WTC11 (cell line): ENCODE results near the gene LRP10. TPM values are rescaled to one million over a fixed set of nuclear protein-coding genes. Genes with fewer than 3 reads are reported as not detected.
A peak's percentile ranks its signal among the peaks of the same experiment; 100 is the strongest.

Source experiments
- ATAC-seq: fragments of 200-7000 bp; cut with Tn5 transposase; 2 replicates; pipeline ENCODE4 v1.10.0; 2021; ENCODE audit warnings: mild to moderate bottlenecking, moderate library complexity
- CTCF ChIA-PET: fragments of 300-600 bp; sonication (Branson Sonifier 250); formaldehyde crosslinking; loops from one replicate; lab custom pipeline; 2021; ENCODE audit warnings: antibody characterized with exemption; lab: Charles Lee
- POLR2A ChIA-PET: fragments of 350-600 bp; sonication (Branson Sonifier 250); formaldehyde crosslinking; loops from one replicate; lab custom pipeline; 2021; ENCODE audit warnings: antibody characterized with exemption; lab: Charles Lee
- DNase-seq: peaks from one replicate; pipeline ENCODE4 v3.0.0; 2021; ENCODE audit warnings: low spot score
- H3K27ac Mint-ChIP-seq: 2 replicates; pipeline ENCODE4 v1.8.0; 2021; ENCODE audit warnings: mixed read lengths
- H3K27me3 Mint-ChIP-seq: 2 replicates; pipeline ENCODE4 v1.8.0; 2021; ENCODE audit warnings: low read depth, mild to moderate bottlenecking, moderate library complexity, mixed read lengths
- H3K36me3 Mint-ChIP-seq: 2 replicates; pipeline ENCODE4 v1.8.0; 2021; ENCODE audit warnings: mixed read lengths
- H3K4me1 Mint-ChIP-seq: 2 replicates; pipeline ENCODE4 v1.8.0; 2022; ENCODE audit warnings: mixed read lengths
- H3K4me3 Mint-ChIP-seq: 2 replicates; pipeline ENCODE4 v1.8.0; 2021; ENCODE audit warnings: mild to moderate bottlenecking, moderate library complexity, mixed read lengths
- H3K9me3 Mint-ChIP-seq: 2 replicates; pipeline ENCODE4 v1.8.0; 2021; ENCODE audit warnings: mixed read lengths
- AR ChIP-seq: fragments of 250-450 bp; sonication (Bioruptor Pico); IDR thresholded peaks from 2 replicates; pipeline ENCODE4 v1.9.0; 2021; ENCODE audit warnings: mild to moderate bottlenecking
- ATF1 ChIP-seq: sonication (generic); formaldehyde crosslinking; IDR thresholded peaks from 2 replicates; pipeline ENCODE4 v1.8.1; 2023; ENCODE audit warnings: mild to moderate bottlenecking, moderate library complexity, missing genetic modification reagents
- ATF3 ChIP-seq: sonication (generic); formaldehyde crosslinking; conservative IDR thresholded peaks from 2 replicates; pipeline ENCODE4 v1.8.1; 2022; ENCODE audit warnings: mild to moderate bottlenecking, missing genetic modification reagents
- CREB1 ChIP-seq: sonication (generic); formaldehyde crosslinking; IDR thresholded peaks from 2 replicates; pipeline ENCODE4 v1.8.0; 2023; ENCODE audit warnings: mild to moderate bottlenecking, missing genetic modification reagents
- E2F1 ChIP-seq: sonication (generic); formaldehyde crosslinking; IDR thresholded peaks from 2 replicates; pipeline ENCODE4 v1.8.0; 2022; ENCODE audit warnings: mild to moderate bottlenecking, missing genetic modification reagents
- ESRRA ChIP-seq: sonication (generic); formaldehyde crosslinking; IDR thresholded peaks from 2 replicates; pipeline ENCODE4 v1.8.1; 2022; ENCODE audit warnings: mild to moderate bottlenecking, missing genetic modification reagents, borderline replicate concordance
- ETV6 ChIP-seq: sonication (generic); formaldehyde crosslinking; IDR thresholded peaks from 2 replicates; pipeline ENCODE4 v1.8.1; 2022; ENCODE audit warnings: mild to moderate bottlenecking, missing genetic modification reagents
- HMGXB4 ChIP-seq: sonication (generic); formaldehyde crosslinking; IDR thresholded peaks from 2 replicates; pipeline ENCODE4 v1.8.1; 2023; ENCODE audit warnings: mild to moderate bottlenecking, moderate library complexity, missing genetic modification reagents
- KAT7 ChIP-seq: sonication (generic); formaldehyde crosslinking; IDR thresholded peaks from 2 replicates; pipeline ENCODE4 v1.8.1; 2023; ENCODE audit warnings: missing genetic modification reagents, mild to moderate bottlenecking, borderline replicate concordance
- MXD4 ChIP-seq: fragments of 250-450 bp; sonication (Bioruptor Pico); IDR thresholded peaks from 2 replicates; pipeline ENCODE4 v1.8.0; 2021; ENCODE audit warnings: mild to moderate bottlenecking, moderate library complexity, borderline replicate concordance
- MYBL2 ChIP-seq: sonication (generic); formaldehyde crosslinking; IDR thresholded peaks from 2 replicates; pipeline ENCODE4 v1.8.1; 2023; ENCODE audit warnings: mild to moderate bottlenecking, moderate library complexity, missing genetic modification reagents
- NFATC4 ChIP-seq: fragments of 250-450 bp; sonication (Bioruptor Pico); IDR thresholded peaks from 2 replicates; pipeline ENCODE4 v1.9.0; 2021; ENCODE audit warnings: mild to moderate bottlenecking
- NR2C2 ChIP-seq: sonication (generic); formaldehyde crosslinking; IDR thresholded peaks from 2 replicates; pipeline ENCODE4 v1.8.0; 2022; ENCODE audit warnings: mild to moderate bottlenecking, missing genetic modification reagents
- SOX15 ChIP-seq: fragments of 250-450 bp; sonication (Bioruptor Pico); IDR thresholded peaks from 2 replicates; pipeline ENCODE4 v1.9.0; 2021; ENCODE audit warnings: mild to moderate bottlenecking
- TEAD1 ChIP-seq: sonication (generic); formaldehyde crosslinking; IDR thresholded peaks from 2 replicates; pipeline ENCODE4 v1.8.0; 2022; ENCODE audit warnings: mild to moderate bottlenecking, missing genetic modification reagents
- TP53 ChIP-seq: sonication (generic); formaldehyde crosslinking; IDR thresholded peaks from 2 replicates; pipeline ENCODE4 v1.8.1; 2023; ENCODE audit warnings: mild to moderate bottlenecking, missing genetic modification reagents
- ZNF232 ChIP-seq: sonication (generic); formaldehyde crosslinking; IDR thresholded peaks from 2 replicates; pipeline ENCODE4 v1.8.0; 2022; ENCODE audit warnings: mild to moderate bottlenecking, missing genetic modification reagents
- ZNF263 ChIP-seq: sonication (generic); formaldehyde crosslinking; IDR thresholded peaks from 2 replicates; pipeline ENCODE4 v1.8.1; 2022; ENCODE audit warnings: low read depth, mild to moderate bottlenecking, moderate library complexity, missing genetic modification reagents
- ZNF281 ChIP-seq: sonication (generic); formaldehyde crosslinking; IDR thresholded peaks from 2 replicates; pipeline ENCODE4 v1.8.0; 2023; ENCODE audit warnings: mild to moderate bottlenecking, missing genetic modification reagents
- ZNF317 ChIP-seq: sonication (generic); formaldehyde crosslinking; IDR thresholded peaks from 2 replicates; pipeline ENCODE4 v1.8.1; 2023; ENCODE audit warnings: low read depth, mild to moderate bottlenecking, moderate library complexity, missing genetic modification reagents, borderline replicate concordance
- total RNA-seq: library from RNA; stranded (reverse); gene quantifications from 3 replicates; pipeline ENCODE4 v1.2.3, GENCODE V29; 2021
- TF ChIP-seq, protein P1 (sequence below): sonication (generic); formaldehyde crosslinking; IDR thresholded peaks from 2 replicates; pipeline ENCODE4 v1.8.1; 2023; ENCODE audit warnings: mild to moderate bottlenecking, missing genetic modification reagents, moderate library complexity
- TF ChIP-seq, protein P2 (sequence below): sonication (generic); formaldehyde crosslinking; IDR thresholded peaks from 2 replicates; pipeline ENCODE4 v1.8.1; 2023; ENCODE audit warnings: mild to moderate bottlenecking, missing genetic modification reagents

Gene LRP10
- total RNA-seq, 1 experiment from 2014 or later: 24.0 TPM

GRCh38 chr14:22908601-22909000 is 37.1 kb downstream of the LRP10 start:
- Mint-ChIP-seq H3K9me3 (no peaks in the 10 kb centered on the region), H3K4me1 (no peaks in the 10 kb centered on the region), H3K36me3 (peaks cover 50% of the 10 kb centered on the region), H3K4me3 (no peak overlapping the region), H3K27me3 (no peaks in the 10 kb centered on the region), H3K27ac (peak overlapping the region; percentile 65; the same call in 1 of the 2 replicates)
- ChIA-PET POLR2A (no interaction called here), CTCF (no interaction called here)
- DNase-seq (no peak), ATAC-seq (no peak)
- no peak for TF ChIP-seq NFATC4
- no peak for TF ChIP-seq ZNF263
- no peak for TF ChIP-seq ZNF317 (CRISPR knock-in tag)
- no peak for TF ChIP-seq HMGXB4
- TF ChIP-seq E2F1 (CRISPR knock-in tag): no peak
- TF ChIP-seq, protein P1, sequence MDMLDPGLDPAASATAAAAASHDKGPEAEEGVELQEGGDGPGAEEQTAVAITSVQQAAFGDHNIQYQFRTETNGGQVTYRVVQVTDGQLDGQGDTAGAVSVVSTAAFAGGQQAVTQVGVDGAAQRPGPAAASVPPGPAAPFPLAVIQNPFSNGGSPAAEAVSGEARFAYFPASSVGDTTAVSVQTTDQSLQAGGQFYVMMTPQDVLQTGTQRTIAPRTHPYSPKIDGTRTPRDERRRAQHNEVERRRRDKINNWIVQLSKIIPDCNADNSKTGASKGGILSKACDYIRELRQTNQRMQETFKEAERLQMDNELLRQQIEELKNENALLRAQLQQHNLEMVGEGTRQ (CRISPR knock-in tag): no peak
- TF ChIP-seq KAT7 (CRISPR knock-in tag): no peak
- TF ChIP-seq ESRRA (CRISPR knock-in tag): no peak
- no peak for TF ChIP-seq ATF1 (CRISPR knock-in tag)
- TF ChIP-seq TP53: no peak
- no peak for TF ChIP-seq MXD4 (CRISPR knock-in tag)
- TF ChIP-seq ZNF281 (CRISPR knock-in tag): no peak
- no peak for TF ChIP-seq ZNF232 (CRISPR knock-in tag)
- no peak for TF ChIP-seq MYBL2 (CRISPR knock-in tag)
- TF ChIP-seq ETV6: no peak
- TF ChIP-seq CREB1 (CRISPR knock-in tag): no peak
- TF ChIP-seq TEAD1 (CRISPR knock-in tag): no peak
- TF ChIP-seq ATF3 (CRISPR knock-in tag): no peak

- no peak overlapping the region for H3K4me3 Mint-ChIP-seq
- CTCF ChIA-PET: interaction anchor here (1.6 to 1.7 kb wide), 3 partner anchors 20 to 75 kb away, joined by 3 to 4 read pairs (median 3); no protein-coding TSS in a partner anchor
- no peaks in the 10 kb centered on the region for H3K9me3 Mint-ChIP-seq
- H3K27ac Mint-ChIP-seq: no peak overlapping the region
- ATAC-seq (no peak), DNase-seq (no peak)
- no peaks in the 10 kb centered on the region for H3K4me1 Mint-ChIP-seq
- H3K27me3 Mint-ChIP-seq: no peaks in the 10 kb centered on the region
- peaks cover 27% of the 10 kb centered on the region for H3K36me3 Mint-ChIP-seq
- POLR2A ChIA-PET: interaction anchor here (0.7 kb wide), 1 partner anchor 52 kb away, joined by 4 read pairs; no protein-coding TSS in a partner anchor
- TF ChIP-seq NR2C2 (CRISPR knock-in tag) (no peak), SOX15 (CRISPR knock-in tag) (no peak), HMGXB4 (no peak), AR (CRISPR knock-in tag) (no peak)
- TF ChIP-seq, protein P2, sequence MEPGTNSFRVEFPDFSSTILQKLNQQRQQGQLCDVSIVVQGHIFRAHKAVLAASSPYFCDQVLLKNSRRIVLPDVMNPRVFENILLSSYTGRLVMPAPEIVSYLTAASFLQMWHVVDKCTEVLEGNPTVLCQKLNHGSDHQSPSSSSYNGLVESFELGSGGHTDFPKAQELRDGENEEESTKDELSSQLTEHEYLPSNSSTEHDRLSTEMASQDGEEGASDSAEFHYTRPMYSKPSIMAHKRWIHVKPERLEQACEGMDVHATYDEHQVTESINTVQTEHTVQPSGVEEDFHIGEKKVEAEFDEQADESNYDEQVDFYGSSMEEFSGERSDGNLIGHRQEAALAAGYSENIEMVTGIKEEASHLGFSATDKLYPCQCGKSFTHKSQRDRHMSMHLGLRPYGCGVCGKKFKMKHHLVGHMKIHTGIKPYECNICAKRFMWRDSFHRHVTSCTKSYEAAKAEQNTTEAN: no peak
These were observed 39.4 kb downstream of the LRP10 start for GRCh38 chr14:22910916-22911315.
